ENCODE results near the gene GABRB1. TPM values are rescaled to one million over a fixed set of nuclear protein-coding genes. Genes with fewer than 3 reads are reported as not detected.

GABRB1 gene
- total and polyA plus RNA-seq, 2 donors (not counting 3 experiments of a cell fraction or from before 2014, with no cell fraction given): not detected

GRCh38 chr4:47155919-47156318, 124.6 kb downstream of the GABRB1 start:
- no peak for FAIRE-seq

More at GRCh38 chr4:47155919-47156318, 124.6 kb downstream of the GABRB1 start:
- Histone ChIP-seq H3K9me3 (replicated peaks; ENCODE audit: control insufficient read depth, insufficient read depth, low read length) (no peaks in the 10 kb centered on the region), H3K27ac (ENCODE audit: insufficient read depth, low read depth, low read length) (no peak overlapping the region), H3K4me1 (ENCODE audit: control insufficient read depth, extremely low read depth, insufficient read depth, low read length) (no peaks in the 10 kb centered on the region), H3K27me3 (ENCODE audit: control insufficient read depth in 2 of 2, insufficient read depth in 2 of 2, low read length in 2 of 2) (no peaks in the 10 kb centered on the region), H3K4me2 (ENCODE audit: insufficient read depth, low read length) (no peak overlapping the region), H3K9ac (replicated peaks; ENCODE audit: extremely low read depth, insufficient read depth, low read length) (no peak overlapping the region), H4K20me1 (replicated peaks; ENCODE audit: control insufficient read depth, extremely low read depth, insufficient read depth, low read length) (no peaks in the 10 kb centered on the region), H3K79me2 (ENCODE audit: control insufficient read depth, insufficient read depth, low read length) (no peaks in the 10 kb centered on the region), H3K9me1 (replicated peaks; ENCODE audit: control insufficient read depth, extremely low read depth, insufficient read depth, low read length) (no peaks in the 10 kb centered on the region), H3K36me3 (ENCODE audit: control insufficient read depth in 2 of 2, extremely low read depth in 1 of 2, insufficient read depth in 2 of 2, low read length in 2 of 2) (no peaks in the 10 kb centered on the region), H3K4me3 (replicated peaks in 1 of 3; ENCODE audit: insufficient read depth in 1 of 3, low read depth in 1 of 3, low read length in 3 of 3) (no peak overlapping the region), H2AFZ (ENCODE audit: low read depth, low read length) (no peak overlapping the region)
- dilution Hi-C loops (cut with MboI; ENCODE audit: extremely low pct_ligation_motif_present, low sequenced_read_pairs): no loop called here
- intact Hi-C loops (cut with micrococcal nuclease): no loop called here
- BruUV-seq (replicated peaks): no TSS peak
- DNase-seq (ENCODE audit: low read depth, low spot score): no peak
- TF ChIP-seq FOS (IDR thresholded peaks at IDR 0.05; ENCODE audit: borderline replicate concordance, insufficient read depth, low read length) (no peak), GATA2 (IDR thresholded peaks at IDR 0.05; ENCODE audit: insufficient read depth, insufficient read length, low read depth, low read length) (no peak), POLR2AphosphoS5 (IDR thresholded peaks at IDR 0.05; ENCODE audit: insufficient read depth, low read depth, low read length) (no peak), CTCF (IDR thresholded peaks at IDR 0.05; ENCODE audit: extremely low read depth in 1 of 2, insufficient read depth in 1 of 2, low read depth in 1 of 2, low read length in 2 of 2) (no peak), POLR2A (IDR thresholded peaks at IDR 0.05; ENCODE audit: low read depth, low read length) (no peak), MAX (IDR thresholded peaks at IDR 0.05; ENCODE audit: insufficient read depth, insufficient read length) (no peak), MYC (IDR thresholded peaks at IDR 0.05; ENCODE audit: low read depth, low read length) (no peak), EZH2 (IDR thresholded peaks at IDR 0.05; ENCODE audit: borderline replicate concordance, low read depth, low read length, severe bottlenecking) (no peak), JUN (IDR thresholded peaks at IDR 0.05; ENCODE audit: borderline replicate concordance, insufficient read depth, insufficient read length, low read depth) (no peak)
- CTCF ChIA-PET: no interaction called here
- POLR2A ChIA-PET: no interaction called here

Data from endothelial cell of umbilical vein (primary cell).